Measurements from ENCODE around the gene MNS1.
A peak's percentile ranks its signal among the peaks of the same experiment; 100 is the strongest.
"Not testable (repeated sequence)": the region's sequence is repeated elsewhere in the genome, so short reads cannot be mapped to it uniquely, and the experiment has no call there.

Gene MNS1

GRCh38 chr15:56454836-56455235, 10.1 kb downstream of the MNS1 start:
- no peak for DNase-seq (ENCODE audit: low spot score)

GRCh38 chr15:56445746-56446145, 19.2 kb downstream of the MNS1 start:
- no peak for DNase-seq (ENCODE audit: low spot score)

DNA sequence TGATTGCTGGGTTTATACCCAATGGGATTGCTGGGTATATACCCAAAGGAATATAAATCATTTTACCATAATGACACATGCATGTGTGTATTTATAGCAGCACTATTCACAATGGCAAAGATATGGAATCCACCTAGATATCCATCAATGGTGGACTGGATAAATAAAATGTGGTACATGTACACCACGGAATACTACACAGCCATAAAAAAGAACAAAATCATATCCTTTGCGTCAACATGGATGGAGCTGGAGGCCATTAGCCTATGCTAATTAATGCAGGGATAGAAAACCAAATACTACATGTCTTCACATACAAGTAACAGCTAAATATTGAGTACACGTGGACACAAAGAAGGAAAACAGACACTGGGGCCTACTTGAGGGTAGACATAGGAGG, 22.6 kb downstream of the MNS1 start:
- DNase-seq (ENCODE audit: low spot score) = no peak

- no peak for DNase-seq (ENCODE audit: low spot score)
These were observed 24.6 kb downstream of the MNS1 start for GRCh38 chr15:56440214-56440770.

DNA sequence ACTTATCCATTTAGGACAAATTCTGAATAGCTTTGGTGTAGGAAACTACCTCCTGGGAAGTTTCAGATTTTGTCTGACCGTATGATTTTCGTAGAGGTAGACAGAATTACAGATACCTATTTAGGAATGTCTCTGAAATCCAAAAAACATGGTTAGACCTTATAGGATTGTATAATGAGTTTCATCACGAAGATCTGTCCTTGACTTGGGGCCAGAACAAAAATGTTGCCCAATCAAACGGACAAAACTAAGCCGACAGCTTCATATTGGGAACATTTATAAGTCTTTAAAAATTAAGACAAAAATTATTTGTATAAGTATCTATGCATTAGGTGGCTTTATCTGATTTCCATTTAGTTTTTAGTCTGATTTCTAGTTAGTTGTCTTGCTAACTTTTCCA, 32.6 kb downstream of the MNS1 start:
- DNase-seq (ENCODE audit: low spot score) = no peak

DNA sequence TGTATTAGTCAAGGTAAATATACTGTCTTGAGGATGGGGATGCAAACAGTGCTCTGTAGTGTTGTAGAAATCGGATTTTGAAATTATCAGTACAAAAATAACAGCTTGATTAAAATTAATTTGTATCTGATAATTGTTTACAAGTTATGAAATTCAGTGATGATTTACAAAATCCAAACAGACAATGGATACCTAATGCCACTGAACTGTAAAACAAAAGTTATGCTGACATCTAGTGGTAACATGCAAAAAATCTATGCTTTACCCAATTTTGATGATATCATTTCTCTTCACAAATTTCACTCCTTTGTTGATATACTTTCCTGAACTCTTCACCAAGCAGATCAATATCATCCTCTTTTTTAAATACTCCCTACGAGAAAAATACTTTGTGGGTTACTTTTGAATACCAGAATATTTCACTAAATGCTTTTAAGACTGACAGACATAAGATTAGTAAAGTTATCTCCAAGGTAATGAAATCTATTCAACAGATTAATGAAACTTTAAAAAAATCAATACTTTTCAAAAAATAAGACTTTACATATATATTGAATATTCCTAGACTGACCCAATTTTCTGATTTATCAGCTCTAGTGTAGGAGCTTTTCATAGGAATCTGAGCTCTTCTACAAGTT, 36.0 kb downstream of the MNS1 start:
- peak; percentile 27 for DNase-seq (ENCODE audit: low spot score)

DNA sequence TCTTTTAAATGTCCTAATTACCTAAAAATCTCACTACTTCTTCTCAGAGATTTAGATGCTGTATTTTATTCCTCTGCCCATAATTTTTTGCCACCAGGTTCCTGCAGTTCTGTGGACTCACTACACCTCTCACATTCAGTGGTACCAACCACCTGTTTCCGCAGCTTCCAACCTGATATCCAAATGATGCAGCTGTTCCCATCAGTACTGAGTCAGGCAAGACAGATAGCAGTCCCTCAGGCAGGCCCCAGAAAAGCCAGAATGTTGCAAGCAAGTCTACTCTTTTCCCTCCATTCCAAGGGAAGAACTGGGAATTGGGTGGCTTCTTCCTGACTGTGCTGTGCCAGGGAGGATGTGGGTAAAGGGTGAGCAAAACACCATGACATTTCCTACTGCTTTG, 39.0 kb downstream of the MNS1 start:
- DNase-seq (ENCODE audit: low spot score) = no peak

DNA sequence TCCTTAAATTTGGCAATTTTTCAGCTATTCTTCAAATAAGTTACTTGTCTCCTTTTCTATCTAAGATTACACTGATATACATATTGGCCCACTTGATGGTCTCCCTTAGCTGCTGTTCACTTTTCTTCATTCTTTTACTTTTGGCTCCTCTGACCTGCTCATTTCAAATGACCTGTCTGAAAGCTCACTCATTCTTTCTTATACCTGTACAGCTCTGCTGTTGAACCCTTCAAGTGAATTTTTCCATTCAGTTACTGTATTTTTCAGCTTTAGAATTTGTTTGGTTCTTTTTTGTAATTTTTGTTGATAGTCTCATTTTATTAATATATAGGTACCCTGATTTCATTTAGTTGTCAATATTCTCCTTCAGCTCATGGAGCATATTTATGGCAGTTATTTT, 39.7 kb downstream of the MNS1 start:
- DNase-seq (ENCODE audit: low spot score) = no peak

DNA sequence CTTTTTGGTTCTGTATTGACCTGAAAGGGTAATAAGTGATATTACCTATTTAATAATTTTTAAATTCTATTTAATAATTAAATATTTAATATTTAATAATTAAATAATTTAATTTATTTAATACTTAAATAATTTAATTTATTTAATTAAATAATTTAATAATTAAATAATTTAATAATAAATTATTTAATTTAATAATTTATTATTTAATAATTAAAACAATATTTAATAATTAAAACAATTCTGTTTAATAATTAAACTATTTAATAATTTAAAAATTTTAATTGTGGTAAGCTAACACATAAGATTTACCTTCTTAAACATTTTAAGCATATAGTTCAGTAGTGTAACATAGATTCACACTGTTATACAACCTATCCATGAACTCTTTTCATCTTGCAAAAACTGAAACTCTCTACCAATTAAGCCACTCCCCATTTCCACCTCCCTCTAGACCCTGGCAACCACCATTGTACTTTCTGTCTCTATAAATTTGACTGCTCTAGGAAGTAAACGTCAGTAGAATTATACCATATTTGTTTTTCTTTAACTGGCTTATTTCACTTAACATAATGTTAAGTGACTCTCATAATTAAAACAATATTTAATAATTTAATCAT, 51.7 kb downstream of the MNS1 start:
- DNase-seq (ENCODE audit: low spot score) = not testable (repeated sequence)

DNA sequence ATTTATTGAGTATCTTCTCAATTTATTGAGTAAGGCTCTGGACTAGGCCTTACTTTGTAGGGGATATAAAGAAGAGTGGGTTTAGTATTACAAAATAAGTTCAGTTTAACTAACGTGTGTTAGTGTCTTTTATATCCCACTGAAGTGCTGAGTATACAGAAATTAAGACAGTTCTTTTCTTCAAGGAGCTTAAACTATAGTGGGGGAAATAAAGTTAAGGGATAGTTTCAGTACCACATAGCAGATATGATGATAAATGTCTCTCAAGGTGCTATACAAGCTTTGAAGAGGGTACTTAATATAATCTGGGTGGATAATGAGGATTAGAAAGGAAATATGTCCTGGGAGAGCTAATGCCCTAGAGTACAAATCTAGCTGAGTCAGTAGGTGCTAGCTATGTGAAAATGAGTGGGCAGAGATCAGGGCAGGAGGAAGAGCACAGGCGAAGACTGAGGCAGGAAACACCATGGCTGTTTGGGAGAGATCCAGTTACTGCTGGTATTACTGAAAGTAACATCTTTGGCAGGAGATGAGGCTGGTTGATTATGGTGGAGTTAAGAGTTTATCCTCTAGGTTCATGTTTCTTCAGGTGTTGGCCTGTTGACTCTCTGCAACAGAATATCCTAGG, 53.7 kb downstream of the MNS1 start:
- no peak for DNase-seq (ENCODE audit: low spot score)

DNA sequence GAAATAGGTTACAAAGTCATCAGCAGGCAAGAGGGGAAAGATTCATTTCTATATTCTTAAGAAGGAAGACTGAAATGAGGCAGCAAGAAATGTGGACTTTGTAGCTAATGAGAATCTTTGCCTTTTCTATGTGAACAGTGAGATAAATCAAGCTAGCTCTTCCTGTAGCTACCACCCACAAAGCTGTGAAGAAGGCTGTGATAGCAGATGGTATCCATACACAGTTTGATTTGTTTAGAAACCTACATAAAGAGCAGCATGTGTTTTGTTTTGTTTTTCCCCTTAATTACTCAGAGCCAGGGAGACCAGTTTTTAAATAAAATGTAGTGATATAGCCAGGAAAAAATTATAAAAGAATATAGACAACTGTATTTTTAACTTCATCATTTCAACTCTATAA, 54.2 kb downstream of the MNS1 start:
- peak; percentile 57 for DNase-seq (ENCODE audit: low spot score)

- not testable (repeated sequence) for DNase-seq (ENCODE audit: low spot score)
These were observed 65.7 kb downstream of the MNS1 start for GRCh38 chr15:56399209-56399608.

DNA sequence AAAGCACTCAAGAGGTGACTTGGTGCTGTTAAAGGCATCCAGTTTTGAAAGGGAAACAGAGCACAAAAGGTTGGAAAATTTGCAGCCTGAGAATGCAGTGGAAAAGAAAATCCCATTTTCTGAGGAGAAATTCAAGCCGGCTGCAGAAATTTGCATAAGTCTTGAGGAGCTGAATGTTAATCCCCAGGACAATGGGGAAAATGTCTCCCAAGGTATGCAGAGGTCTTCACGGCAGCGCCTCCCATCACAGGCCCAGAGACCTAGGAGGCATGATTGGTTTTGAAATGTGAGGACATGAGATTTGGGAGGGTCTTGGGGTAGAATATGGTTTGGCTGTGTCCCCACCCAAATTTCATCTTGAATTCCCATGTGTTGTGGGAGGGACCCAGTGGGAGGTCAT, 67.6 kb downstream of the MNS1 start:
- not testable (repeated sequence) for DNase-seq (ENCODE audit: low spot score)

- no peak for DNase-seq (ENCODE audit: low spot score)
These were observed 70.0 kb downstream of the MNS1 start for GRCh38 chr15:56394909-56395308.

GRCh38 chr15:56393277-56393676, 71.7 kb downstream of the MNS1 start:
- DNase-seq (ENCODE audit: low spot score) = no peak

GRCh38 chr15:56390739-56391267, 74.1 kb downstream of the MNS1 start:
- no peak for DNase-seq (ENCODE audit: low spot score)

- no peak for DNase-seq (ENCODE audit: low spot score)
These were observed 79.0 kb downstream of the MNS1 start for GRCh38 chr15:56385908-56386307.

GRCh38 chr15:56383010-56383409, 81.9 kb downstream of the MNS1 start:
- DNase-seq (ENCODE audit: low spot score) = no peak

All from Ammon's horn (tissue), 1 donor.